Measurements from ENCODE around the gene MLEC.

MLEC gene

GRCh38 chr12:120652656-120653435, 34.1 kb upstream of the MLEC start:
- no peak overlapping the region for H3K4me3 ChIP-seq (ENCODE audit: low read length)
- TF ChIP-seq CTCF (conservative IDR thresholded peaks at IDR 0.05; ENCODE audit: low read depth, low read length) = no peak
- no peak for DNase-seq (ENCODE audit: low read depth)

- H3K4me3 ChIP-seq (ENCODE audit: low read length) = no peak overlapping the region
- DNase-seq (ENCODE audit: low read depth) = no peak
- TF ChIP-seq CTCF (conservative IDR thresholded peaks at IDR 0.05; ENCODE audit: low read depth, low read length) = no peak
These were observed 33.3 kb upstream of the MLEC start for GRCh38 chr12:120653611-120654010.

GRCh38 chr12:120654656-120655055, 32.3 kb upstream of the MLEC start:
- no peak overlapping the region for H3K4me3 ChIP-seq (ENCODE audit: low read length)
- TF ChIP-seq CTCF (conservative IDR thresholded peaks at IDR 0.05; ENCODE audit: low read depth, low read length) = no peak
- no peak for DNase-seq (ENCODE audit: low read depth)

- TF ChIP-seq CTCF (conservative IDR thresholded peaks at IDR 0.05; ENCODE audit: low read depth, low read length) = no peak
- no peak overlapping the region for H3K4me3 ChIP-seq (ENCODE audit: low read length)
These were observed 30.9 kb upstream of the MLEC start for GRCh38 chr12:120656008-120656407.

GRCh38 chr12:120658286-120659150, 28.4 kb upstream of the MLEC start:
- TF ChIP-seq CTCF (conservative IDR thresholded peaks at IDR 0.05; ENCODE audit: low read depth, low read length) = no peak
- no peak overlapping the region for H3K4me3 ChIP-seq (ENCODE audit: low read length)
- DNase-seq (ENCODE audit: low read depth) = no peak

More at GRCh38 chr12:120656008-120656407, 30.9 kb upstream of the MLEC start:
- DNase-seq (ENCODE audit: low read depth) = no peak

GRCh38 chr12:120659151-120659525, 27.8 kb upstream of the MLEC start:
- DNase-seq (ENCODE audit: low read depth) = no peak
- TF ChIP-seq CTCF (conservative IDR thresholded peaks at IDR 0.05; ENCODE audit: low read depth, low read length) = no peak
- H3K4me3 ChIP-seq (ENCODE audit: low read length) = no peak overlapping the region

All from retinal pigment epithelial cell (primary cell).